Panc1 (cell line): Measurements from ENCODE around the gene ZNF710. TPM values are rescaled to one million over a fixed set of nuclear protein-coding genes. Genes with fewer than 3 reads are reported as not detected.

Source experiments
- ATAC-seq: fragments of 200-7000 bp; cut with Tn5 transposase; 2 replicates; pipeline ENCODE4 v1.9.1; 2020; ENCODE audit warnings: mild to moderate bottlenecking, moderate library complexity
- BruUV-seq: library from RNA; stranded (reverse); fragments of 400-500 nt; replicated peaks from 2 replicates; lab custom pipeline; 2021; lab: Mats Ljungman, UMichigan
- CTCF ChIA-PET: fragments of 300-600 bp; sonication (Branson Sonifier 250); formaldehyde crosslinking; loops from one replicate; lab custom pipeline; 2022; ENCODE audit warnings: antibody characterized with exemption; lab: Charles Lee
- POLR2A ChIA-PET: fragments of 300-600 bp; sonication (Branson Sonifier 250); formaldehyde crosslinking; loops from one replicate; lab custom pipeline; 2022; ENCODE audit warnings: antibody characterized with exemption; lab: Charles Lee
- DNase-seq: peaks from one replicate; pipeline ENCODE4 v3.0.0-alpha.2; 2010; ENCODE audit warnings: low read depth, low spot score
- H3K27ac ChIP-seq: 2 replicates; pipeline ENCODE4 v1.5.1; 2011; ENCODE audit warnings: mild to moderate bottlenecking, low read length, inconsistent platforms
- H3K27me3 ChIP-seq: fragments of 200-500 bp; sonication (Bioruptor generic); 2 replicates; pipeline ENCODE4 v1.6.0; 2014; ENCODE audit warnings: low read length, inconsistent platforms; ENCODE audit not compliant: control insufficient read depth, insufficient read depth
- H3K36me3 ChIP-seq: fragments of 200-500 bp; sonication (Bioruptor generic); 2 replicates; pipeline ENCODE4 v1.5.1; 2014; ENCODE audit warnings: inconsistent platforms, mild to moderate bottlenecking, low read length, moderate library complexity; ENCODE audit not compliant: control insufficient read depth, insufficient read depth
- H3K4me1 ChIP-seq: 2 replicates; pipeline ENCODE4 v1.5.1; 2011; ENCODE audit warnings: inconsistent platforms, mild to moderate bottlenecking, low read length, moderate library complexity; ENCODE audit not compliant: control insufficient read depth, insufficient read depth
- H3K4me3 ChIP-seq, 2 experiments: 2 replicates each; pipeline ENCODE4 v1.5.1; 2011 to 2012; ENCODE audit warnings: low read depth in 2 of 2, low read length in 2 of 2, mild to moderate bottlenecking in 2 of 2, inconsistent platforms in 1 of 2, moderate library complexity in 1 of 2
- H3K9me3 ChIP-seq: fragments of 200-500 bp; sonication (Bioruptor generic); 2 replicates; pipeline ENCODE4 v1.5.1; 2014; ENCODE audit warnings: low read depth, mild to moderate bottlenecking, inconsistent platforms, low read length, moderate library complexity; ENCODE audit not compliant: control insufficient read depth, insufficient read depth
- POLR2AphosphoS5 ChIP-seq: IDR thresholded peaks from 2 replicates; pipeline ENCODE4 v1.6.1; 2012; ENCODE audit warnings: mild to moderate bottlenecking, low read depth, low read length, moderate library complexity
- SIN3A ChIP-seq: IDR thresholded peaks from 2 replicates; pipeline ENCODE4 v1.6.1; 2012; ENCODE audit warnings: low read depth, mild to moderate bottlenecking, low read length, moderate library complexity, borderline replicate concordance; ENCODE audit not compliant: insufficient read depth
- TCF7L2 ChIP-seq: IDR thresholded peaks from 2 replicates; pipeline ENCODE4 v1.6.1; 2011; ENCODE audit warnings: mild to moderate bottlenecking, low read depth, low read length, inconsistent platforms
- in situ Hi-C: cut with HindIII; loops from 2 replicates; pipeline ENCODE4 v1.10.0; 2016; ENCODE audit warnings: low sequenced_read_pairs, low pct_unique_long_range_greater_than_20kb
- intact Hi-C: fragments of 100-400 bp; cut with micrococcal nuclease; formaldehyde crosslinking; loops from one replicate; pipeline ENCODE4 v1.10.0; 2022; ENCODE audit not compliant: unreplicated experiment
- total RNA-seq: library from RNA; stranded (reverse); gene quantifications from one replicate; pipeline ENCODE4 v1.2.1, GENCODE V29; 2021; ENCODE audit not compliant: unreplicated experiment
- TF ChIP-seq, protein P1 (sequence below), 2 experiments: IDR thresholded peaks; 2 replicates each; pipeline ENCODE4 v1.6.1; 2011 to 2012; ENCODE audit warnings: low read depth in 2 of 2, control low read depth in 1 of 2, low read length in 1 of 2, mild to moderate bottlenecking in 1 of 2, moderate library complexity in 1 of 2; ENCODE audit not compliant: insufficient read depth in 1 of 2
- TF ChIP-seq, protein P2 (sequence below): fragments of 450-650 bp; IDR thresholded peaks from 2 replicates; pipeline ENCODE4 v1.5.1; 2017; ENCODE audit warnings: mild to moderate bottlenecking

ZNF710 gene
- total RNA-seq, 1 experiment from 2014 or later: 15.8 TPM

DNA sequence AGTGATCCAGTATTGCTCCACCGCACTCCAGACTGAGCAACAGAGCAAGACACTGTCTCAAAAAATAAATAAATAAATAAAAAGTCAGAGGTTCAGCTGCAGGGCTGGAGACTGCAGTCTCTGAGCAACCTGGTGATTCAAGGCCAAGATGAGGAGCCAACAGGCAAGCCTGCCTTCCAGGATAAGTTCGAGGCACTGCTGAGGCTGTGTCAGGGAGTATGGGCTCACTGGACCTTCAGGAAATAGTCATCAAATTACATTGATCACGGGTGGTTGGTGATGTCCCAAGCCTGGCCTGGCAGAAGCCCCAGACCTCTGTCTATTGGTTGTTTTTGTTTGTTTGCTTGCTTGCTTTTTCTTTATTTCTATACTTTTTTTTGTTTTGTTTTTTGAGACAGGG lies 59.7 kb downstream of the ZNF710 start:
- intact Hi-C loops (no loop called here), in situ Hi-C loops (no loop called here)
- no TSS peak for BruUV-seq
- Histone ChIP-seq H3K27ac (no peak overlapping the region), H3K36me3 (no peaks in the 10 kb centered on the region), H3K27me3 (no peaks in the 10 kb centered on the region), H3K4me1 (peaks cover 26% of the 10 kb centered on the region), H3K4me3 (no peak overlapping the region), H3K9me3 (no peaks in the 10 kb centered on the region)
- CTCF ChIA-PET: interaction anchor here (0.7 kb wide), 2 partner anchors 162 to 572 kb away, joined by 3 to 5 read pairs; no protein-coding TSS in a partner anchor
- no peak for DNase-seq
- TF ChIP-seq, protein P1, sequence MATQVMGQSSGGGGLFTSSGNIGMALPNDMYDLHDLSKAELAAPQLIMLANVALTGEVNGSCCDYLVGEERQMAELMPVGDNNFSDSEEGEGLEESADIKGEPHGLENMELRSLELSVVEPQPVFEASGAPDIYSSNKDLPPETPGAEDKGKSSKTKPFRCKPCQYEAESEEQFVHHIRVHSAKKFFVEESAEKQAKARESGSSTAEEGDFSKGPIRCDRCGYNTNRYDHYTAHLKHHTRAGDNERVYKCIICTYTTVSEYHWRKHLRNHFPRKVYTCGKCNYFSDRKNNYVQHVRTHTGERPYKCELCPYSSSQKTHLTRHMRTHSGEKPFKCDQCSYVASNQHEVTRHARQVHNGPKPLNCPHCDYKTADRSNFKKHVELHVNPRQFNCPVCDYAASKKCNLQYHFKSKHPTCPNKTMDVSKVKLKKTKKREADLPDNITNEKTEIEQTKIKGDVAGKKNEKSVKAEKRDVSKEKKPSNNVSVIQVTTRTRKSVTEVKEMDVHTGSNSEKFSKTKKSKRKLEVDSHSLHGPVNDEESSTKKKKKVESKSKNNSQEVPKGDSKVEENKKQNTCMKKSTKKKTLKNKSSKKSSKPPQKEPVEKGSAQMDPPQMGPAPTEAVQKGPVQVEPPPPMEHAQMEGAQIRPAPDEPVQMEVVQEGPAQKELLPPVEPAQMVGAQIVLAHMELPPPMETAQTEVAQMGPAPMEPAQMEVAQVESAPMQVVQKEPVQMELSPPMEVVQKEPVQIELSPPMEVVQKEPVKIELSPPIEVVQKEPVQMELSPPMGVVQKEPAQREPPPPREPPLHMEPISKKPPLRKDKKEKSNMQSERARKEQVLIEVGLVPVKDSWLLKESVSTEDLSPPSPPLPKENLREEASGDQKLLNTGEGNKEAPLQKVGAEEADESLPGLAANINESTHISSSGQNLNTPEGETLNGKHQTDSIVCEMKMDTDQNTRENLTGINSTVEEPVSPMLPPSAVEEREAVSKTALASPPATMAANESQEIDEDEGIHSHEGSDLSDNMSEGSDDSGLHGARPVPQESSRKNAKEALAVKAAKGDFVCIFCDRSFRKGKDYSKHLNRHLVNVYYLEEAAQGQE (IDR thresholded peaks at IDR 0.05; ENCODE audit: insufficient read depth in 1 of 2, low read depth in 2 of 2, low read length in 1 of 2): no peak
- no peak for TF ChIP-seq SIN3A
- no peak for TF ChIP-seq TCF7L2
- no peak for TF ChIP-seq POLR2AphosphoS5
- TF ChIP-seq, protein P2, sequence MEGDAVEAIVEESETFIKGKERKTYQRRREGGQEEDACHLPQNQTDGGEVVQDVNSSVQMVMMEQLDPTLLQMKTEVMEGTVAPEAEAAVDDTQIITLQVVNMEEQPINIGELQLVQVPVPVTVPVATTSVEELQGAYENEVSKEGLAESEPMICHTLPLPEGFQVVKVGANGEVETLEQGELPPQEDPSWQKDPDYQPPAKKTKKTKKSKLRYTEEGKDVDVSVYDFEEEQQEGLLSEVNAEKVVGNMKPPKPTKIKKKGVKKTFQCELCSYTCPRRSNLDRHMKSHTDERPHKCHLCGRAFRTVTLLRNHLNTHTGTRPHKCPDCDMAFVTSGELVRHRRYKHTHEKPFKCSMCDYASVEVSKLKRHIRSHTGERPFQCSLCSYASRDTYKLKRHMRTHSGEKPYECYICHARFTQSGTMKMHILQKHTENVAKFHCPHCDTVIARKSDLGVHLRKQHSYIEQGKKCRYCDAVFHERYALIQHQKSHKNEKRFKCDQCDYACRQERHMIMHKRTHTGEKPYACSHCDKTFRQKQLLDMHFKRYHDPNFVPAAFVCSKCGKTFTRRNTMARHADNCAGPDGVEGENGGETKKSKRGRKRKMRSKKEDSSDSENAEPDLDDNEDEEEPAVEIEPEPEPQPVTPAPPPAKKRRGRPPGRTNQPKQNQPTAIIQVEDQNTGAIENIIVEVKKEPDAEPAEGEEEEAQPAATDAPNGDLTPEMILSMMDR: no peak
- no peak for ATAC-seq
- POLR2A ChIA-PET: no interaction called here

DNA sequence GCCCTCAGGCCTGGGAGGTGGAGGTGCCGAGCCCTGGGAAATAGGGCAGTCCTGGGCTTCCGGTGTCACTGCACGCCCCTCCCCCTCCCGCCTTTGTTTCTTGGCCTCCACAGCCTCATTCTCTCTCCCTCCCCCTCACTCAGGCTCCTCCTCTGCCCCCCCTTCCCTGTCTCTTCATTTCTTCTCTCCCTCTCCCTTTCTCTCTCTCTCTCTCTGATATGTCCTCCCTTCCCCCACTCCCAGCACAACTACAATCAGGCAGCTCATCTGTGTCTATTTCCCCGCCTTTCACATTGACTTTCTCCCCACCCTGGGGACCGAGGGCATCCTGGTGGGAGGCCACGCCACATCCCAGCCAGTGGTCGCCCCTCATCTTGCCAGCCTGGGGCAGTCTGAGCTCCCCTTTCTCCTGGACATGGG lies 60.9 kb downstream of the ZNF710 start:
- Histone ChIP-seq H3K4me1 (peaks cover 26% of the 10 kb centered on the region), H3K27ac (peak overlapping the region; percentile 31; the same call in 1 of the 2 replicates), H3K36me3 (no peaks in the 10 kb centered on the region), H3K27me3 (no peaks in the 10 kb centered on the region), H3K9me3 (no peaks in the 10 kb centered on the region), H3K4me3 (no peak overlapping the region)
- in situ Hi-C loops (no loop called here), intact Hi-C loops (no loop called here)
- BruUV-seq: no TSS peak
- TF ChIP-seq POLR2AphosphoS5: no peak
- TF ChIP-seq SIN3A: no peak
- TF ChIP-seq, protein P1 (IDR thresholded peaks at IDR 0.05; ENCODE audit: insufficient read depth in 1 of 2, low read depth in 2 of 2, low read length in 1 of 2): no peak
- no peak for TF ChIP-seq TCF7L2
- TF ChIP-seq, protein P2: no peak
- CTCF ChIA-PET: interaction anchor here (0.6 kb wide), 1 partner anchor 18 kb away, joined by 10 read pairs; no protein-coding TSS in a partner anchor
- POLR2A ChIA-PET: no interaction called here
- no peak for DNase-seq
- ATAC-seq: no peak
